Panc1 (cell line): ENCODE results near the gene LANCL2.

Experiments
- POLR2AphosphoS5 ChIP-seq: IDR thresholded peaks from 2 replicates; pipeline ENCODE4 v1.6.1; 2012; ENCODE audit warnings: mild to moderate bottlenecking, low read depth, low read length, moderate library complexity
- REST ChIP-seq, 2 experiments: IDR thresholded peaks; 2 replicates each; pipeline ENCODE4 v1.6.1; 2011 to 2012; ENCODE audit warnings: low read depth in 2 of 2, control low read depth in 1 of 2, low read length in 1 of 2, mild to moderate bottlenecking in 1 of 2, moderate library complexity in 1 of 2; ENCODE audit not compliant: insufficient read depth in 1 of 2
- TCF7L2 ChIP-seq: IDR thresholded peaks from 2 replicates; pipeline ENCODE4 v1.6.1; 2011; ENCODE audit warnings: mild to moderate bottlenecking, low read depth, low read length, inconsistent platforms
- TF ChIP-seq, protein P1 (sequence below): fragments of 450-650 bp; IDR thresholded peaks from 2 replicates; pipeline ENCODE4 v1.5.1; 2017; ENCODE audit warnings: mild to moderate bottlenecking

- TF ChIP-seq TCF7L2 (no peak), REST (IDR thresholded peaks at IDR 0.05; ENCODE audit: insufficient read depth in 1 of 2, low read depth in 2 of 2, low read length in 1 of 2) (no peak), POLR2AphosphoS5 (no peak)
- TF ChIP-seq, protein P1, sequence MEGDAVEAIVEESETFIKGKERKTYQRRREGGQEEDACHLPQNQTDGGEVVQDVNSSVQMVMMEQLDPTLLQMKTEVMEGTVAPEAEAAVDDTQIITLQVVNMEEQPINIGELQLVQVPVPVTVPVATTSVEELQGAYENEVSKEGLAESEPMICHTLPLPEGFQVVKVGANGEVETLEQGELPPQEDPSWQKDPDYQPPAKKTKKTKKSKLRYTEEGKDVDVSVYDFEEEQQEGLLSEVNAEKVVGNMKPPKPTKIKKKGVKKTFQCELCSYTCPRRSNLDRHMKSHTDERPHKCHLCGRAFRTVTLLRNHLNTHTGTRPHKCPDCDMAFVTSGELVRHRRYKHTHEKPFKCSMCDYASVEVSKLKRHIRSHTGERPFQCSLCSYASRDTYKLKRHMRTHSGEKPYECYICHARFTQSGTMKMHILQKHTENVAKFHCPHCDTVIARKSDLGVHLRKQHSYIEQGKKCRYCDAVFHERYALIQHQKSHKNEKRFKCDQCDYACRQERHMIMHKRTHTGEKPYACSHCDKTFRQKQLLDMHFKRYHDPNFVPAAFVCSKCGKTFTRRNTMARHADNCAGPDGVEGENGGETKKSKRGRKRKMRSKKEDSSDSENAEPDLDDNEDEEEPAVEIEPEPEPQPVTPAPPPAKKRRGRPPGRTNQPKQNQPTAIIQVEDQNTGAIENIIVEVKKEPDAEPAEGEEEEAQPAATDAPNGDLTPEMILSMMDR: no peak
These were observed 61.5 kb downstream of the LANCL2 start for GRCh38 chr7:55426676-55427075.
